GM19397 (cell line): ENCODE results near the gene BSN.
"Not testable (repeated sequence)": the region's sequence is repeated elsewhere in the genome, so short reads cannot be mapped to it uniquely, and the experiment has no call there.

Experiments used
- ATAC-seq: cut with Tn5 transposase; IDR thresholded peaks from one replicate; pipeline ENCODE4 v1.9.1; 2021; ENCODE audit warnings: mild to moderate bottlenecking, moderate library complexity; ENCODE audit not compliant: unreplicated experiment

Gene BSN

GRCh38 chr3:49668861-49669260 lies 114.6 kb downstream of the BSN start:
- ATAC-seq, result no peak

- no peak for ATAC-seq
Observed at GRCh38 chr3:49669352-49669751, 115.1 kb downstream of the BSN start.

- no peak for ATAC-seq
Observed at GRCh38 chr3:49670940-49671290, 116.6 kb downstream of the BSN start.

- no peak for ATAC-seq
Observed at GRCh38 chr3:49671291-49672288, 117.3 kb downstream of the BSN start.

GRCh38 chr3:49673121-49673714 lies 118.9 kb downstream of the BSN start:
- no peak for ATAC-seq

- peak; percentile 79 for ATAC-seq
Observed at GRCh38 chr3:49673715-49674496, 119.6 kb downstream of the BSN start, which contains the start of gene APEH. APEH (plus strand) TSS chr3:49674351; CDS start chr3:49674402, 51 bp downstream.

GRCh38 chr3:49674497-49674983 lies 120.3 kb downstream of the BSN start:
- ATAC-seq, result no peak

- no peak for ATAC-seq
Observed at GRCh38 chr3:49675912-49676311, 121.6 kb downstream of the BSN start.

- ATAC-seq, result no peak
Observed at GRCh38 chr3:49680493-49681231, 126.4 kb downstream of the BSN start.

- ATAC-seq, result no peak
Observed at GRCh38 chr3:49681232-49681522, 126.9 kb downstream of the BSN start.

GRCh38 chr3:49681543-49681942 lies 127.3 kb downstream of the BSN start:
- ATAC-seq, result no peak

- no peak for ATAC-seq
Observed at GRCh38 chr3:49683162-49683561, 128.9 kb downstream of the BSN start.

- not testable (repeated sequence) for ATAC-seq
Observed at GRCh38 chr3:49684453-49684852, 130.2 kb downstream of the BSN start.

- ATAC-seq, result not testable (repeated sequence)
Observed at GRCh38 chr3:49685103-49685502, 130.8 kb downstream of the BSN start.

GRCh38 chr3:49685846-49686245 lies 131.6 kb downstream of the BSN start:
- not testable (repeated sequence) for ATAC-seq

GRCh38 chr3:49686346-49686745 lies 132.1 kb downstream of the BSN start:
- ATAC-seq, result not testable (repeated sequence)

GRCh38 chr3:49686769-49687423 lies 132.6 kb downstream of the BSN start:
- not testable (repeated sequence) for ATAC-seq

- ATAC-seq, result not testable (repeated sequence)
Observed at GRCh38 chr3:49687424-49687795, 133.1 kb downstream of the BSN start.

GRCh38 chr3:49688338-49689045 lies 134.2 kb downstream of the BSN start:
- ATAC-seq, result peak; percentile 3
